ENCODE data around the gene RALGAPA2. TPM values are rescaled to one million over a fixed set of nuclear protein-coding genes. Genes with fewer than 3 reads are reported as not detected.

The RALGAPA2 gene
- total RNA-seq, 1 experiment from 2014 or later = 10.8 TPM

- no peaks in the 10 kb centered on the region for H3K9me3 ChIP-seq (ENCODE audit: control insufficient read depth in 1 of 2, insufficient read depth in 1 of 2, low read depth in 1 of 2, low read length in 2 of 2)
- H3K27ac ChIP-seq (ENCODE audit: low read depth, low read length) = no peak overlapping the region
- no TSS peak for BruUV-seq (replicated peaks)
- no peaks in the 10 kb centered on the region for H4K20me1 ChIP-seq (ENCODE audit: insufficient read depth)
- ChIA-PET RAD21 (ENCODE audit: low non-redundant PET in 1 of 2, low total read pairs in 2 of 2, uncharacterized antibody in 2 of 2, unreplicated experiment in 2 of 2) (no interaction called here), POLR2A (no interaction called here), CTCF (no interaction called here)
- H3K79me2 ChIP-seq (ENCODE audit: insufficient read depth, low read length) = no peaks in the 10 kb centered on the region
- intact Hi-C loops (cut with micrococcal nuclease) = no loop called here
- H3K27me3 ChIP-seq (ENCODE audit: insufficient read depth, low read length) = no peaks in the 10 kb centered on the region
- no peaks in the 10 kb centered on the region for H3K9me2 ChIP-seq (ENCODE audit: insufficient read depth)
- no peak overlapping the region for H2AFZ ChIP-seq (ENCODE audit: low read depth, low read length, poor library complexity, severe bottlenecking)
- H3K4me2 ChIP-seq (ENCODE audit: low read length) = no peak overlapping the region
- ATAC-seq = no peak
- no peaks in the 10 kb centered on the region for H3K4me1 ChIP-seq (ENCODE audit: control insufficient read depth in 1 of 2, insufficient read depth in 2 of 2, low read length in 2 of 2)
- DNase-seq (ENCODE audit: low read depth, low spot score) = no peak
- H3K36me3 ChIP-seq (ENCODE audit: control insufficient read depth in 1 of 2, insufficient read depth in 2 of 2, low read length in 2 of 2) = no peaks in the 10 kb centered on the region
- no peak overlapping the region for H3K9ac ChIP-seq (ENCODE audit: low read length)
- TF ChIP-seq CTCF (IDR thresholded peaks at IDR 0.05 in 2 of 3, conservative IDR thresholded peaks at IDR 0.05 in 1 of 3; ENCODE audit: borderline replicate concordance in 1 of 3, insufficient read depth in 1 of 3, low read depth in 2 of 3, low read length in 2 of 3) (no peak), ZFX (IDR thresholded peaks at IDR 0.05) (no peak), RAD21 (IDR thresholded peaks at IDR 0.05; ENCODE audit: low read depth) (no peak), ZNF274 (IDR thresholded peaks at IDR 0.05; ENCODE audit: low read depth, low read length) (no peak), POLR2A (IDR thresholded peaks at IDR 0.05; ENCODE audit: borderline replicate concordance, extremely low read depth, insufficient read depth, insufficient read length) (no peak), CBX3 (IDR thresholded peaks at IDR 0.05; ENCODE audit: low read depth) (no peak), EZH2phosphoT487 (IDR thresholded peaks at IDR 0.05; ENCODE audit: borderline replicate concordance) (no peak), REST (IDR thresholded peaks at IDR 0.05; ENCODE audit: low read depth) (no peak), ZBTB33 (IDR thresholded peaks at IDR 0.05; ENCODE audit: extremely low read depth, insufficient replicate concordance, low read length) (no peak), TCF7L2 (IDR thresholded peaks at IDR 0.05; ENCODE audit: borderline replicate concordance, extremely low read depth, insufficient read depth, insufficient read length) (no peak), SP1 (IDR thresholded peaks at IDR 0.05; ENCODE audit: low read depth) (no peak), EGR1 (IDR thresholded peaks at IDR 0.05; ENCODE audit: low read depth) (no peak), POLR2AphosphoS5 (IDR thresholded peaks at IDR 0.05; ENCODE audit: low read depth, low read length) (no peak), CEBPB (IDR thresholded peaks at IDR 0.05; ENCODE audit: low read depth) (no peak), EZH2 (IDR thresholded peaks at IDR 0.05) (no peak), JUND (IDR thresholded peaks at IDR 0.05) (no peak)
- no peak overlapping the region for H3K4me3 ChIP-seq (replicated peaks in 1 of 2; ENCODE audit: low read depth in 1 of 2, low read length in 2 of 2)
Measured at GRCh38 chr20:20497242-20497978, 215.0 kb downstream of the RALGAPA2 start.

All from HCT116 (cell line).